ENCODE data around the gene TRIM2. TPM values are rescaled to one million over a fixed set of nuclear protein-coding genes. Genes with fewer than 3 reads are reported as not detected.

TRIM2 gene
- total RNA-seq, 1 experiment from 2014 or later = 41.4 TPM

DNA sequence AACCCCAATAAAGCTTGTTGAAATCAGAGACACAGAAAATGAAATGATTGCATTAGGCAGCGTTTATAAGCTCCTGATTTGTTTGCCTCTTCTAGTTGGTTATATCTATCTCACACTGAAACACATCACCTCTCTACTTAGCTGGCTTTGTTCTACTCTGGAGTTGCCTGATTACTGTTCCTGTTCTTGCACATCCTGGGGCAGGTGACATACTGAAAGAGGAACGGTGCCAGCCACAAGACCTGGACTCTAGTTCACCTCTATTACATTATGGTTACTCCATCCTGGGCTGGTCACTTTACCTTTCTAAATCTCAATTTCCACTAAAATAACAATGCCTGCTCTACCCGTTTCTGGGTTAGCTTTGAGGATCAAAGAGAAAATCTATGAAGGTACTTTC, 47.9 kb downstream of the TRIM2 start:
- no peaks in the 10 kb centered on the region for H4K20me1 ChIP-seq (ENCODE audit: insufficient read depth)
- no peaks in the 10 kb centered on the region for H3K36me3 ChIP-seq (ENCODE audit: control insufficient read depth in 1 of 2, insufficient read depth in 2 of 2, low read length in 2 of 2)
- H2AFZ ChIP-seq (ENCODE audit: low read depth, low read length, poor library complexity, severe bottlenecking) = no peak overlapping the region
- BruUV-seq (replicated peaks) = no TSS peak
- no peak overlapping the region for H3K4me3 ChIP-seq (replicated peaks in 1 of 2; ENCODE audit: low read depth in 1 of 2, low read length in 2 of 2)
- no peaks in the 10 kb centered on the region for H3K79me2 ChIP-seq (ENCODE audit: insufficient read depth, low read length)
- ChIA-PET POLR2A (no interaction called here), CTCF (no interaction called here), RAD21 (ENCODE audit: low non-redundant PET in 1 of 2, low total read pairs in 2 of 2, uncharacterized antibody in 2 of 2, unreplicated experiment in 2 of 2) (no interaction called here)
- intact Hi-C loops (cut with micrococcal nuclease) = no loop called here
- H3K27ac ChIP-seq (ENCODE audit: low read depth, low read length) = no peak overlapping the region
- DNase-seq (ENCODE audit: low read depth, low spot score) (no peak), ATAC-seq (no peak)
- H3K27me3 ChIP-seq (ENCODE audit: insufficient read depth, low read length) = no peaks in the 10 kb centered on the region
- H3K9me2 ChIP-seq (ENCODE audit: insufficient read depth) = no peaks in the 10 kb centered on the region
- no peaks in the 10 kb centered on the region for H3K9me3 ChIP-seq (ENCODE audit: control insufficient read depth in 1 of 2, insufficient read depth in 1 of 2, low read depth in 1 of 2, low read length in 2 of 2)
- TF ChIP-seq REST (IDR thresholded peaks at IDR 0.05; ENCODE audit: low read depth) = no peak
- TF ChIP-seq FOSL1 (IDR thresholded peaks at IDR 0.05; ENCODE audit: low read depth) = no peak
- TF ChIP-seq SRF (IDR thresholded peaks at IDR 0.05; ENCODE audit: low read depth) = no peak
- no peak for TF ChIP-seq POLR2A (IDR thresholded peaks at IDR 0.05; ENCODE audit: borderline replicate concordance, extremely low read depth, insufficient read depth, insufficient read length)
- TF ChIP-seq POLR2AphosphoS5 (IDR thresholded peaks at IDR 0.05; ENCODE audit: low read depth, low read length) = no peak
- TF ChIP-seq SP1 (IDR thresholded peaks at IDR 0.05; ENCODE audit: low read depth) = no peak
- no peak for TF ChIP-seq CTCF (IDR thresholded peaks at IDR 0.05 in 2 of 3, conservative IDR thresholded peaks at IDR 0.05 in 1 of 3; ENCODE audit: borderline replicate concordance in 1 of 3, insufficient read depth in 1 of 3, low read depth in 2 of 3, low read length in 2 of 3)
- no peak for TF ChIP-seq EZH2 (IDR thresholded peaks at IDR 0.05)
- no peak for TF ChIP-seq CBX3 (IDR thresholded peaks at IDR 0.05; ENCODE audit: low read depth)
- TF ChIP-seq ZNF274 (IDR thresholded peaks at IDR 0.05; ENCODE audit: low read depth, low read length) = no peak
- no peak for TF ChIP-seq CEBPB (IDR thresholded peaks at IDR 0.05; ENCODE audit: low read depth)
- TF ChIP-seq EZH2phosphoT487 (IDR thresholded peaks at IDR 0.05; ENCODE audit: borderline replicate concordance) = no peak
- no peak for TF ChIP-seq ZFX (IDR thresholded peaks at IDR 0.05)
- no peak for TF ChIP-seq YY1 (IDR thresholded peaks at IDR 0.05; ENCODE audit: extremely low read depth, insufficient replicate concordance, low read depth, low read length)
- no peak for TF ChIP-seq SIN3A (IDR thresholded peaks at IDR 0.05; ENCODE audit: low read depth)
- TF ChIP-seq, protein P1, sequence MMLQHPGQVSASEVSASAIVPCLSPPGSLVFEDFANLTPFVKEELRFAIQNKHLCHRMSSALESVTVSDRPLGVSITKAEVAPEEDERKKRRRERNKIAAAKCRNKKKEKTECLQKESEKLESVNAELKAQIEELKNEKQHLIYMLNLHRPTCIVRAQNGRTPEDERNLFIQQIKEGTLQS (IDR thresholded peaks at IDR 0.05) = no peak
- no peak overlapping the region for H3K9ac ChIP-seq (ENCODE audit: low read length)
- peaks cover 7 to 17% of the 10 kb centered on the region in 2 experiments for H3K4me1 ChIP-seq (ENCODE audit: control insufficient read depth in 1 of 2, insufficient read depth in 2 of 2, low read length in 2 of 2)
- no peak overlapping the region for H3K4me2 ChIP-seq (ENCODE audit: low read length)

Measured in HCT116 (cell line).